OCI-LY7 (cell line): Measurements from ENCODE around the gene BRSK2. TPM values are rescaled to one million over a fixed set of nuclear protein-coding genes. Genes with fewer than 3 reads are reported as not detected.

Source experiments
- BruUV-seq: library from RNA; stranded (reverse); fragments of 400-500 nt; replicated peaks from 2 replicates; lab custom pipeline; 2021; lab: Mats Ljungman, UMichigan
- CTCF ChIA-PET: fragments of 300-600 bp; sonication (Branson Sonifier 250); formaldehyde crosslinking; loops from one replicate; lab custom pipeline; 2022; ENCODE audit warnings: antibody characterized with exemption; ENCODE audit not compliant: unreplicated experiment; lab: Charles Lee
- POLR2A ChIA-PET: fragments of 300-600 bp; sonication (Branson Sonifier 250); formaldehyde crosslinking; loops from one replicate; lab custom pipeline; 2022; ENCODE audit warnings: antibody characterized with exemption; lab: Charles Lee
- DNase-seq: peaks from one replicate; pipeline ENCODE4 v3.0.0-alpha.2; 2015; ENCODE audit warnings: low spot score
- H2AFZ ChIP-seq: fragments of 200-600 bp; sonication (generic), shearing (Covaris generic); 2 replicates; pipeline ENCODE4 v1.6.1; 2014; ENCODE audit warnings: mild to moderate bottlenecking, antibody characterized with exemption, low read length, moderate library complexity
- H3K27ac ChIP-seq: fragments of 200-600 bp; sonication (generic); 2 replicates; pipeline ENCODE4 v1.5.1; 2014; ENCODE audit warnings: mixed run types, low read depth, mild to moderate bottlenecking, moderate library complexity, low read length, inconsistent platforms; ENCODE audit not compliant: poor library complexity, severe bottlenecking
- H3K36me3 ChIP-seq: fragments of 200-600 bp; sonication (generic); 2 replicates; pipeline ENCODE4 v1.6.1; 2014; ENCODE audit warnings: mild to moderate bottlenecking, antibody characterized with exemption, low read length, moderate library complexity, mixed read lengths; ENCODE audit not compliant: insufficient read depth
- H3K4me1 ChIP-seq: fragments of 200-600 bp; sonication (generic); 2 replicates; pipeline ENCODE4 v1.5.1; 2014; ENCODE audit warnings: mild to moderate bottlenecking, low read length; ENCODE audit not compliant: insufficient read depth, poor library complexity, severe bottlenecking
- H3K4me2 ChIP-seq: fragments of 200-600 bp; sonication (generic); 2 replicates; pipeline ENCODE4 v1.6.1; 2014; ENCODE audit warnings: mild to moderate bottlenecking, low read length
- H3K4me3 ChIP-seq: fragments of 200-600 bp; sonication (generic); 2 replicates; pipeline ENCODE4 v1.5.1; 2014; ENCODE audit warnings: mild to moderate bottlenecking, low read depth, low read length; ENCODE audit not compliant: poor library complexity, severe bottlenecking
- H3K79me2 ChIP-seq: fragments of 200-600 bp; sonication (generic); 2 replicates; pipeline ENCODE4 v1.6.1; 2016; ENCODE audit warnings: low read depth, mild to moderate bottlenecking, low read length, moderate library complexity, mixed read lengths; ENCODE audit not compliant: insufficient read depth
- H3K9me2 ChIP-seq: fragments of 200-600 bp; sonication (generic); 2 replicates; pipeline ENCODE4 v1.6.1; 2016; ENCODE audit warnings: mild to moderate bottlenecking, low read length, mixed read lengths; ENCODE audit not compliant: insufficient read depth
- H3K9me3 ChIP-seq: fragments of 200-600 bp; sonication (generic); 2 replicates; pipeline ENCODE4 v1.6.1; 2014; ENCODE audit warnings: mild to moderate bottlenecking, mixed run types, low read length, mixed read lengths
- H4K20me1 ChIP-seq: fragments of 200-600 bp; sonication (generic); 2 replicates; pipeline ENCODE4 v1.6.1; 2014; ENCODE audit warnings: mild to moderate bottlenecking, antibody characterized with exemption, low read length, moderate library complexity, mixed read lengths; ENCODE audit not compliant: insufficient read depth
- CTCF ChIP-seq: fragments of 200-600 bp; sonication (generic); conservative IDR thresholded peaks from 2 replicates; pipeline ENCODE4 v1.5.1; 2014; ENCODE audit warnings: mild to moderate bottlenecking, antibody characterized with exemption, low read length, moderate library complexity, mixed read lengths
- EZH2phosphoT487 ChIP-seq: fragments of 200-600 bp; sonication (generic); IDR thresholded peaks from 2 replicates; pipeline ENCODE4 v1.6.1; 2018; ENCODE audit warnings: low read depth, borderline replicate concordance, mild to moderate bottlenecking, mixed run types, antibody characterized with exemption, low read length, moderate library complexity, mixed read lengths
- intact Hi-C: fragments of 100-400 bp; cut with micrococcal nuclease; formaldehyde crosslinking; loops from one replicate; pipeline ENCODE4 v1.10.0; 2022; ENCODE audit not compliant: unreplicated experiment
- total RNA-seq, 2 experiments: library from RNA; depleted of rRNA in 1 of 2; stranded (reverse); fragments of >200 nt in 1 of 2; shearing (Covaris generic) in 1 of 2; gene quantifications; 2 replicates each; pipeline ENCODE4 v1.2.3, GENCODE V29; 2014 to 2022

The BRSK2 gene
- total RNA-seq, 2 experiments from 2014 or later, result not detected

- TF ChIP-seq EZH2phosphoT487 (no peak), CTCF (no peak)
- intact Hi-C loops, result no loop called here
- Histone ChIP-seq H3K9me3 (no peaks in the 10 kb centered on the region), H2AFZ (no peak overlapping the region), H4K20me1 (no peaks in the 10 kb centered on the region), H3K79me2 (no peaks in the 10 kb centered on the region), H3K4me3 (no peak overlapping the region), H3K36me3 (no peaks in the 10 kb centered on the region), H3K9me2 (no peaks in the 10 kb centered on the region), H3K27ac (no peak overlapping the region), H3K4me2 (no peak overlapping the region), H3K4me1 (no peaks in the 10 kb centered on the region)
- no peak for DNase-seq
- ChIA-PET POLR2A (no interaction called here), CTCF (no interaction called here)
- no TSS peak for BruUV-seq
Measured at GRCh38 chr11:1443737-1444136, 54.0 kb downstream of the BRSK2 start.

GRCh38 chr11:1444321-1444720 lies 54.6 kb downstream of the BRSK2 start:
- DNase-seq, result no peak
- H3K4me2 ChIP-seq, result no peak overlapping the region
- H3K4me3 ChIP-seq, result no peak overlapping the region
- POLR2A ChIA-PET, result no interaction called here
- intact Hi-C loops, result no loop called here
- no peaks in the 10 kb centered on the region for H3K4me1 ChIP-seq
- H3K79me2 ChIP-seq, result no peaks in the 10 kb centered on the region
- no peaks in the 10 kb centered on the region for H3K9me2 ChIP-seq
- CTCF ChIA-PET, result no interaction called here
- no peak overlapping the region for H3K27ac ChIP-seq
- H3K9me3 ChIP-seq, result no peaks in the 10 kb centered on the region
- H2AFZ ChIP-seq, result no peak overlapping the region
- no peak for TF ChIP-seq CTCF
- H4K20me1 ChIP-seq, result no peaks in the 10 kb centered on the region
- no peaks in the 10 kb centered on the region for H3K36me3 ChIP-seq
- BruUV-seq, result no TSS peak

GRCh38 chr11:1444823-1445422 lies 55.2 kb downstream of the BRSK2 start:
- H3K79me2 ChIP-seq, result no peaks in the 10 kb centered on the region
- H3K4me1 ChIP-seq, result no peaks in the 10 kb centered on the region
- no peaks in the 10 kb centered on the region for H3K9me2 ChIP-seq
- no peaks in the 10 kb centered on the region for H4K20me1 ChIP-seq
- no peaks in the 10 kb centered on the region for H3K9me3 ChIP-seq
- CTCF ChIA-PET, result interaction anchor here (0.5 kb wide), 1 partner anchor 704 kb away, joined by 3 read pairs; no protein-coding TSS in a partner anchor
- no peak overlapping the region for H3K27ac ChIP-seq
- no peak overlapping the region for H3K4me2 ChIP-seq
- no peak for DNase-seq
- intact Hi-C loops, result no loop called here
- POLR2A ChIA-PET, result no interaction called here
- H3K4me3 ChIP-seq, result no peak overlapping the region
- H2AFZ ChIP-seq, result no peak overlapping the region
- no TSS peak for BruUV-seq
- TF ChIP-seq EZH2phosphoT487 (no peak), CTCF (no peak)
- no peaks in the 10 kb centered on the region for H3K36me3 ChIP-seq
